GM21423 (cell line): ENCODE data around the gene GPC6.

Experiments used
- ATAC-seq: cut with Tn5 transposase; IDR thresholded peaks from one replicate; pipeline ENCODE4 v1.9.1; 2021; ENCODE audit warnings: mild to moderate bottlenecking, moderate library complexity; ENCODE audit not compliant: unreplicated experiment

Gene GPC6

GRCh38 chr13:94362411-94362909 is 1135.9 kb downstream of the GPC6 start:
- peak; percentile 100 for ATAC-seq

GRCh38 chr13:94366677-94367076 is 1140.1 kb downstream of the GPC6 start:
- no peak for ATAC-seq

- no peak for ATAC-seq
Observed at GRCh38 chr13:94369972-94370436, 1143.4 kb downstream of the GPC6 start.

- no peak for ATAC-seq
Observed at GRCh38 chr13:94371855-94372254, 1145.2 kb downstream of the GPC6 start.

GRCh38 chr13:94382517-94382916 is 1155.9 kb downstream of the GPC6 start:
- ATAC-seq = no peak

- ATAC-seq = no peak
Observed at GRCh38 chr13:94382960-94383359, 1156.4 kb downstream of the GPC6 start.

- ATAC-seq = no peak
Observed at GRCh38 chr13:94384231-94384905, 1157.8 kb downstream of the GPC6 start.

- ATAC-seq = no peak
Observed at GRCh38 chr13:94387047-94387446, 1160.4 kb downstream of the GPC6 start.

- ATAC-seq = no peak
Observed at GRCh38 chr13:94389604-94390351, 1163.2 kb downstream of the GPC6 start.

- ATAC-seq = no peak
Observed at GRCh38 chr13:94390881-94391280, 1164.3 kb downstream of the GPC6 start.

- no peak for ATAC-seq
Observed at GRCh38 chr13:94394723-94395122, 1168.1 kb downstream of the GPC6 start.

GRCh38 chr13:94395860-94396259 is 1169.3 kb downstream of the GPC6 start:
- ATAC-seq = no peak

- ATAC-seq = no peak
Observed at GRCh38 chr13:94399812-94400211, 1173.2 kb downstream of the GPC6 start.

- no peak for ATAC-seq
Observed at GRCh38 chr13:94400874-94401273, 1174.3 kb downstream of the GPC6 start.

GRCh38 chr13:94408314-94409036 is 1181.9 kb downstream of the GPC6 start:
- ATAC-seq = no peak

- no peak for ATAC-seq
Observed at GRCh38 chr13:94411747-94412146, 1185.1 kb downstream of the GPC6 start.

- ATAC-seq = no peak
Observed at GRCh38 chr13:94412870-94413597, 1186.4 kb downstream of the GPC6 start.

GRCh38 chr13:94413598-94413944 is 1187.0 kb downstream of the GPC6 start:
- no peak for ATAC-seq

- ATAC-seq = no peak
Observed at GRCh38 chr13:94414141-94414540, 1187.5 kb downstream of the GPC6 start.

GRCh38 chr13:94414708-94415107 is 1188.1 kb downstream of the GPC6 start:
- no peak for ATAC-seq
